Spleen (tissue), 7 donors: ENCODE results near the gene CHCHD1.

Experiments
- CTCF ChIP-seq, 11 experiments: fragments of 200-600 bp in 7 of 11; fragments of 450-650 bp in 4 of 11; sonication (generic) in 4 of 11; IDR thresholded peaks in 8 of 11; conservative IDR thresholded peaks in 3 of 11; 1 replicate in 7 of 11; 2 replicates in 4 of 11; pipeline versions ENCODE4 v1.4.0 to v1.8.0; 2016 to 2021; ENCODE audit warnings: antibody characterized with exemption in 11 of 11, inconsistent platforms in 4 of 11, mild to moderate bottlenecking in 1 of 11
- POLR2A ChIP-seq, 3 donors: fragments of 450-650 bp; IDR thresholded peaks; one replicate each; pipeline ENCODE4 v1.5.1; 2017; ENCODE audit warnings: antibody characterized with exemption in 3 of 3, mild to moderate bottlenecking in 1 of 3
- donor health status: DM: no; HTN: no; CAD: no; lungs with moderate emphysema.
- donor health status: DM: no; HTN: no; CAD: no.
- donor health status: DM: no; HTN: no; CAD: no.

GRCh38 chr10:73816917-73817729, 35.3 kb downstream of the CHCHD1 start:
- TF ChIP-seq CTCF (IDR thresholded peaks at IDR 0.05 in 8 of 11, conservative IDR thresholded peaks at IDR 0.05 in 3 of 11): no peak
- no peak for TF ChIP-seq POLR2A (IDR thresholded peaks at IDR 0.05)
